ENCODE measurements around the gene MSX2.

Gene MSX2

DNA sequence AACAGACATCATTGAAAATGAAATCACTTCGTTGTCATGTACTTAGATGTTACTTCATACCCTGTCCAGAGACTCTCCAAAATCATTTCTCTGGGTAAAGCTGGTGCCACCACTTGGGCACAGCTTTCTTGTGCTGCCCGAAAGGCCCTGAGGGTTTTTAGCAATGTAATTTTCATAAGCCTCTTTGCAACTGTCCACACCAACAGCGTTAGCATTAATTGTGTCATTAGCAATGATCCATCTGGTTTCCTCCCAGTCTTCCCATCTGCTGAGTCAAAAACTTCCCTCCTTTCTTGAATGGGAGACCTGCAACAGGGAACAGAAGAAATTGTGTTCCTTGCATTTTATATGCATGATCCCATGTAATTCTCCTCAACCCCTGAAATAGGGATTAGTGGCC is 8.6 kb upstream of the MSX2 start:
- no peak for TF ChIP-seq CTCF (IDR thresholded peaks at IDR 0.05; ENCODE audit: extremely low read depth, insufficient read depth, missing control alignments)

DNA sequence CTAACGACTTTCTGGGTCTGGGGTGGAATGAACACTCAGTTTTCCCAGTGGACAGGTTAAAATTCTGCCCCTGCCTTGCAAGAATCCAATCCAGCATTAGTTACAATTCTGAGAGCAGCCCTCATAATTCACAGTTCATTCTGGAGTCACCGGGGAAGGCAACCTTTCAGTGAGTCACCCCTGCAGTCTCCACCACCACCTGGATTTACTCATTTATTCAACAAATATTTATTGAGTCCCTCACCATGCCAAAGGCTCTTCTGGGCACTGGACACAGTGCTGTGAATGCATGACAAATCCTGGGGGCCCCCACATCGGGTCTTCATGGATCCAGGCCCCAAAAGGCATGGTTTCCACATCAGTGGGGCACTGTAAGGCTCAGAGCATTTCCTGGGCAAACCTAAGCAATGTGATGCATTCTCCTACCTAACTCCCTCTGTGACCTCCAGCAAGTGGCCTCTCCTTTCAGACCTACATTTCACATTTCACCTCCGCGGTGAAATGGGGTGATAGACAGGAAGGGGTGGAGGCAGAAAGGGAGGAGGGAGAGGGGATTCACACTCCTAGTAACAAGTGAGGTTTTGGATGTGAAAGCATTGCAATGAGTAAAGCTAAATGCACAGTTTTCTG is 6.4 kb upstream of the MSX2 start:
- no peak for TF ChIP-seq CTCF (IDR thresholded peaks at IDR 0.05; ENCODE audit: extremely low read depth, insufficient read depth, missing control alignments)
- DNase-seq (ENCODE audit: low spot score) = no peak
- in situ Hi-C loops (cut with MboI; ENCODE audit: low pct_unique_long_range_greater_than_20kb, low sequenced_read_pairs, unreplicated experiment) = no loop called here

More for the DNA sequence above, 8.6 kb upstream of the MSX2 start:
- in situ Hi-C loops (cut with MboI; ENCODE audit: low pct_unique_long_range_greater_than_20kb, low sequenced_read_pairs, unreplicated experiment) = no loop called here
- no peak for DNase-seq (ENCODE audit: low spot score)

DNA sequence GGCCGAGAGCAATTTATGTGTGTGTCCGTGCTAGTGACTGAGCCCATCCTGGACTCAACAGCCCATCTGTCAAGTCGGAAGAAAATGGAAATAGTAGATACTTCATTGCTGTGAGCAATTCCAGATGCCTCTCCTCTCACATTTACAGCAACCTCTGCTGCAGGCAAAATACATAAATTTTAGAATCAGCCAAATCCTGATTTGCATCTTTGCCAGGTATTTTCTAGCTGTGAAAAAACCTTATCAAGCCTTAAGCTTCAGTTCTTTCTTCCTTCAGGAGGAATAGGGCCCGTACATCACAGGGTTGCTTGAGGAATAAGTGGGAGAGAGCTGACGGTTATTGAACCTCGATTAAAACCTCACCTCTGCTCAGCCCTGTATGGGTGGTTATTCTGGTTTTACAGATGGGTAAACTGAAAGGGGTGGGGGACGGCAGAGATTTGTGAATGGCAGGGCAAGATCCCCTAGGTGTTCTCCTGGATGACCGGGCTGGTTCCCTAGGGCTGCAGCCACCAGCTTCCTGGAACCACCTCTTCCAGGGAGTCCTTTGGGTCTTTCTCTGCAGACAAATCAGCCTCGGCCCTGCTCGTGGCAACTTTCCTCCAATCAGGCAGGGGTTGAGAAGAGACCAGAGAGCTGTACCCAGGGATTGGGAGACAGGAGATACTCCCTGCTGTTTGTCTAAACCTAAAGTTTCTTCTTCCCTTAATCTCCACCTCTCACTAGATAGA is 5.3 kb upstream of the MSX2 start:
- no peak for TF ChIP-seq CTCF (IDR thresholded peaks at IDR 0.05; ENCODE audit: extremely low read depth, insufficient read depth, missing control alignments)
- in situ Hi-C loops (cut with MboI; ENCODE audit: low pct_unique_long_range_greater_than_20kb, low sequenced_read_pairs, unreplicated experiment) = no loop called here

GRCh38 chr5:174719793-174720611 is 4.4 kb upstream of the MSX2 start:
- in situ Hi-C loops (cut with MboI; ENCODE audit: low pct_unique_long_range_greater_than_20kb, low sequenced_read_pairs, unreplicated experiment) = no loop called here

More for the DNA sequence above, 5.3 kb upstream of the MSX2 start:
- DNase-seq (ENCODE audit: low spot score) = no peak

DNA sequence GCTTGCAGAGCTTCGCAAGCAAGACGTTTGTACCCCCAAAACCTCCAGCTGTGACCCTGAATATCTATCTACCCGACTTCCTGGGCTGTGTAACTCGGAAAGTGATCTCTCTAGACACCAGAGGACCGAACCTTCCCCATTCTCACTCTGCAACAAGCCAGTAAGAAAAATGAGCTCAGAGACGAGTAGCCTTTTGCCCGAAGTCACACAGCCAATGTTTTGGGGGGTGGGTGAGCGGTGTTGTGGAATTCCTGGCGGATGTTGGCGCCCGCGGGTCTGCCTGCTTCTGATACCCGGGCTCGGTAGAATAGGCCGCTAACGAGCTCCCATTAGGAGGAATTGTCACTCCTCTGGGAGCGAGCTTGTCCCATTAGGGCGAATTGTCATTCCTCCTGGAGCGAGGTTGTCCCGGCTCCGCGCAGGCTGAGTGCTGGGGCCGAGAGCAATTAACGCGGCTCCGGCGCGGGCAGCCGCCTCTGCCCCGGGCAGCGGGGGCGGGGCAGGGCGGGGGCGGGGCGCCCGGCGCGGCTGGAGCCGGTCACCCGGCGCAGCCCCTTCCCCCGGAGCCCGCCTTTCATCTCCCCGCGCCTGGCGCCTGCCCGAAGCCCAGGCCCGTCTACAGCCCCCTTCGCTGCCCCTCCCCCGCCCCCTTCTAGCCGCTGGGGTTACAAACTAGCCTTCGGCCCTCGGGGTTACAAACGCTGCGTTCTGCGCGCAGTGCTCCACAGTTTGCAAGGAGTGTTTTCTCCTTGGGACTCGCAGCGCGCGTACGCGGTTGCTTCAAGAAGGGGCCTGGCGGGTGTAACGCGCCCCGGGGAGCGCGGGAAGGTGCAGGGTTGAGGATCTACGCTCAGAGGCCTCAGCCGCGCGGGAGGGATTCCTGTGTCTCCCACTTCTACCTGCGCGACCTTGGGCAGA is 3.5 kb upstream of the MSX2 start:
- in situ Hi-C loops (cut with MboI; ENCODE audit: low pct_unique_long_range_greater_than_20kb, low sequenced_read_pairs, unreplicated experiment) = no loop called here
- DNase-seq (ENCODE audit: low spot score) = no peak
- TF ChIP-seq CTCF (IDR thresholded peaks at IDR 0.05; ENCODE audit: extremely low read depth, insufficient read depth, missing control alignments) = no peak

More at GRCh38 chr5:174719793-174720611, 4.4 kb upstream of the MSX2 start:
- TF ChIP-seq CTCF (IDR thresholded peaks at IDR 0.05; ENCODE audit: extremely low read depth, insufficient read depth, missing control alignments) = no peak
- no peak for DNase-seq (ENCODE audit: low spot score)
